Activated naive CD4-positive, alpha-beta T cell treated with Interleukin-2 at 50 U/mL for 16 hours (primary cell): ENCODE measurements around the gene GRIN1.

ENCODE experiments used
- DNase-seq: peaks from one replicate; pipeline ENCODE4 v3.0.0-alpha.2; 2020

Gene GRIN1

DNA sequence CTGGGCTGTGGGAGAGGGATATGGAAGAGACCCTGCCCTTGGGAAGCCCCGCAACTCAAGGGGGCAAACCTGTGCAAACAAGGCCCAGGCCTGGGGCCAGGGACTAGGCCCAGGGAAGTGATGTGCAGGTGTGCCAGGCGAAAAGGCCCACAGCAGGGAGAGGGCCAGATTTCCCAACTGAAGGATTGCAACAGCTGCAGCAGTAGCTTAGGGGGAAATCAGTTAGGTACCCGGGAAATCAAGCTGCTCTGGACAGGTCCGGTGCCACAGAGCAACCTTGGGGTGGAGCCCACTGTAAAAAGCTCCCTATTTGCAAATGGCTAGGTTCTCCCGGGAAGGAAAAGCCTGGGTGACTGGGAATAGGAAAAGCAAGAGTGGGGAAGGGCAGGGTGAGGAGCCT, 10.4 kb downstream of the GRIN1 start:
- no peak for DNase-seq

DNA sequence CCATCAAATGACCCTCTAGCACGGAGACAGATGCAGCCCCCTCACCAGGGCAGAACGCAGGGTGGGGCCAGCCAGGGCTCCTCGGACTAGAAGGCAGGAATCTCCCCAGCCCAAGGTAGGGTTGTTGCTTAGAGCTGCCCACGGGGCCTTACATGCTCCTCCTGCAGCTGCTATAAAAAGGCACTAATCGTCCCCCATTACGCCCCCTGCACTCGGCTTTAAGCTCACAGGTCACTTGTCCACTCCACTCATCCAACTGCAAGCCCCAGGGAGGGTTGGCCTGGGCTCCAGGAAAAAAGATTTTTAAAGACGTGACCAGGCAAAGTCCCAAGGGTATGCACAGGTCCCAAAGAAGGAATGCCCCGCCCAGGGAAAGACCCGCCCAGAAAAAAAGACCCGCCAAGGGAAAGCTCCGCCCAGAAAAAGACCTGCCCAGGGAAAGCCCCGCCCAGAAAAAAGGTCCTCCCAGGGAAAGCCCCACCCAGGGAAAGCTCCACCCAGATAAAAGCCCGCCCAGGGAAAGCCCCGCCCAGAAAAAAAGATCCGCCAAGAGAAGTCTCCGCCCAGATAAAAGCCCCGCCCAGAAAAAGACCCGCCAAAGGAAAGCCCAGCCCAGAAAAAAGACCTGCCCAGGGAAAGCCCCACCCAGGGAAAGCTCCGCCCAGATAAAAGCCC, 11.1 kb downstream of the GRIN1 start:
- no peak for DNase-seq

DNA sequence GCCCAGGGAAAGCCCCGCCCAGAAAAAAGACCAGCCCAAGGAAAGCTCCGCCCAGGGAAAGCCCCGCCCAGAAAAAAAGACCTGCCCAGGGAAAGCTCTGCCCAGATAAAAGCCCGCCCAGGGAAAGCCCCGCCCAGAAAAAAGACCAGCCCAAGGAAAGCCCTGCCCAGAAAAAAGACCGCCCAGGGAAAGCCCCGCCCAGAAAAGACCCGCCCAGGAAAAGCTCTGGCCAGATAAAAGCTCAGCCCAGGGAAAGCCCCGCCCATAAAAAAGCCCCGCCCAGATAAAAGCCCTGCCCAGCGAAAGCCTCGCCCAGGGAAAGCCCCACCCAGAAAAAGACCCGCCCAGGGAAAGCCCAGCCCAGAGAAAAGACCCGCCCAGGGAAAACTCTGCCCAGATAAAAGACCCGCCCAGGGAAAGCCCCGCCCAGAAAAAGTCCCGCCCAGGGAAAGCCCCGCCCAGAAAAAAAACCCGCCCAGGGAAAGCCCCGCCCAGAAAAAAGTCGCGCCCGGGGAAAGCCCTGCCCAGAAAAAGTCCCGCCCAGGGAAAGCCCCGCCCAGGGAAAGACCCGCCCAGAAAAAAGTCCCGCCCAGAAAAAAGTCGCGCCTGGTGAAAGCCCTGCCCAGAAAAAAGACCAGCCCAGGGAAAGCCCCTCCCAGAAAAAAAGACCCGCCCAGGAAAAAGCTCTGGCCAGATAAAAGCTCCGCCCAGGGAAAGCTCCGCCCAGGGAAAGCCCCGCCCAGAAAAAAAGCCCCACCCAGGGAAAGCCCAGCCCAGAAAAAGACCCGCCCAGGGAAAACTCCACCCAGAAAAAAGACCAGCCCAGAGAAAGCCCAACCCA, 11.9 kb downstream of the GRIN1 start:
- DNase-seq: peak; percentile 40

DNA sequence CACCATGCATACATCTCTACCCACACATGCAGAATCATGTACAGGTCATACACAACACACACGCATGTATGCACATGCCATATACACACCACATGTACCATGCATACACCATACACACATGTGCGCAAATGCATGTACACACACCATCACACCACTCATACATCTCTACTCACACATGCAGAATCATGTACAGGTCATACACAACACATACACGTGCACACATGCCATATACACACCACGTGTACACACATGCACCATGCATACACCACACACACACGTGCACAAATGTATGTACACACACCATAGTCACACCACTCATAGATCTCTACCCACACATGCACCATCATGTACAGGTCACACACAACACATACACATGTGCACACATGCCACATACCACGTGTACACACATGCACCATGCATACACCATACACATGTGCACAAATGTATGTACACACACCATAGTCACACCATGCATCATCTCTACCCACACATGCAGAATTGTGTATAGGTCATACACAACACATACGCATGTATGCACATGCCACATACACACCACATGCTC, 14.0 kb downstream of the GRIN1 start:
- DNase-seq: no peak

DNA sequence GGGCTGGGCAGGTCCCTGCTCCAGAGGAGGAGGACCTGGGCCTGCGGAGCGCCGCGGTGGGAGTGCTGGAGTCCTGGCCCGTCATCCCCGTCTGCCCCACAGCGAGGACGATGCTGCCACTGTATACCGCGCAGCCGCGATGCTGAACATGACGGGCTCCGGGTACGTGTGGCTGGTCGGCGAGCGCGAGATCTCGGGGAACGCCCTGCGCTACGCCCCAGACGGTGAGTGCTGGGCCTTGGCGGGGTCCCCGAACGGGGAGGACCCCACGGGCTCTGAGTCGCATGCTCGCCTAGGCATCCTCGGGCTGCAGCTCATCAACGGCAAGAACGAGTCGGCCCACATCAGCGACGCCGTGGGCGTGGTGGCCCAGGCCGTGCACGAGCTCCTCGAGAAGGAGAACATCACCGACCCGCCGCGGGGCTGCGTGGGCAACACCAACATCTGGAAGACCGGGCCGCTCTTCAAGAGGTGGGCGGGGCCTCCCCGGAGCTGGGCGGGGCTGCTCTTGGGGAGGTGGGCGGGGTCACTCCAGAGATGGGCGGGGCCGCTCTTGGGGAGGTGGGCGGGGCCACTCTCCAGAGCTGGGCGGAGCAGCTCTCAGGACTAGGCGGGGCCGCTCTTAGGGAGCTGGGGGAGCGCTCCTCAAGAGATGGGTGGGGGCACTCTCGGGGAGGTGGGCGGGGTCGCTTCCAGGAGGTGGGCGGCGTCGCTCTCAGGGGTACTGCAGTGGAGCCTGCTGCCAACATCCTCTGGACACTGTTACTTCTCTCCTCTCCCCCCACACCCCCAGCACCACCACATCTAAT, 17.8 kb downstream of the GRIN1 start:
- peak; percentile 61 for DNase-seq

DNA sequence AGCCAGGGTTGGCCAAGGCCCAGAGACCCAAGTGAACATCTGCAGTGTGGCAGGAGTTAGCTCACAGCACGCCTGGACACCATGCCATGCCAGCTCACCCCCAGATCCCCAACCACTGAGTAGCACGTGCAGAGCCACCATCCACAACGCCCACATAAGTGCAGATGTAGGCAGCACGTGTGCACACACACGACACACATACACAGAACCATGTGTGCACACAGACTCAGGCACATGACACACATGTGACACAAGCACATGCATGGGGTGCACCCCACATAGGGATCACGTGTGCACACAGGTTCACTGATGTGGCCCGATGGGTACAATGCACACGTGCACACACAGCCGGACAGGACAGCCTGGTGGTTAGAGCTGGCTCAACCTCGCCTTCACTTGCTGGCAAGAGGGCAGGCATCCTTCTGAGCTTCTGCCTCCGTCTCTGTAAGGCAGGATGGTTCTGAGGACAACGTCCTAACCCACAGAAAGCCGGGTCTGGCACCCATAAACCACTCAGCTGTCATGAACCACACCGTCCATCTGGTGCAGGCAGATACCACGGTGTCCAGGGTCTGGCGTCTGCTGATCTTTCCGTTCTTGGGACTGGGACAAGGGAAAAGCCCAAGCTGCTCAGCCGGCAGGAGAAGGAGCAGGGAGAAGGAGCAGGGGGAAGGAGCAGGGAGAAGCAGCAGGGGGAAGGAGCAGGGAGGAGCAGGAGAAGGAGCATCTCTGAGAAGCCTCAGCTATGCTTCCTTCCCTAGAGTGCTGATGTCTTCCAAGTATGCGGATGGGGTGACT, 18.9 kb downstream of the GRIN1 start:
- DNase-seq: no peak

DNA sequence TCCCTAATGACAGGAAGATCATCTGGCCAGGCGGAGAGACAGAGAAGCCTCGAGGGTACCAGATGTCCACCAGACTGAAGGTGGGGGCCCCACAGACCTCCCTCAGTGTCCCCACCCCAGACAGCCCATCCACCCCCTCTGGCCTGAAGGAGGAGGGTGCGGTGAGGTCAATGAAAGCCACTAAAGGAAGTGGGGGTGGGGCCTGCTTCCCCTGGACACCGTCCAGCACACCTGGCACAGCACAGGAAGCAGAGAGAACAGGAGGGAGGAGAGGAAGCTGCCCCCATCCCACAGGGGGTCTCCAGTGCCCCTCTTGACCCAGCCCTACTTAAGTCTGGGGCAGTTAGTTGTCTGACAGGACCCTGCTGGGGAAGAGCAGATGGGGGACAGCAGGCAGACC, 19.7 kb downstream of the GRIN1 start:
- DNase-seq: no peak

DNA sequence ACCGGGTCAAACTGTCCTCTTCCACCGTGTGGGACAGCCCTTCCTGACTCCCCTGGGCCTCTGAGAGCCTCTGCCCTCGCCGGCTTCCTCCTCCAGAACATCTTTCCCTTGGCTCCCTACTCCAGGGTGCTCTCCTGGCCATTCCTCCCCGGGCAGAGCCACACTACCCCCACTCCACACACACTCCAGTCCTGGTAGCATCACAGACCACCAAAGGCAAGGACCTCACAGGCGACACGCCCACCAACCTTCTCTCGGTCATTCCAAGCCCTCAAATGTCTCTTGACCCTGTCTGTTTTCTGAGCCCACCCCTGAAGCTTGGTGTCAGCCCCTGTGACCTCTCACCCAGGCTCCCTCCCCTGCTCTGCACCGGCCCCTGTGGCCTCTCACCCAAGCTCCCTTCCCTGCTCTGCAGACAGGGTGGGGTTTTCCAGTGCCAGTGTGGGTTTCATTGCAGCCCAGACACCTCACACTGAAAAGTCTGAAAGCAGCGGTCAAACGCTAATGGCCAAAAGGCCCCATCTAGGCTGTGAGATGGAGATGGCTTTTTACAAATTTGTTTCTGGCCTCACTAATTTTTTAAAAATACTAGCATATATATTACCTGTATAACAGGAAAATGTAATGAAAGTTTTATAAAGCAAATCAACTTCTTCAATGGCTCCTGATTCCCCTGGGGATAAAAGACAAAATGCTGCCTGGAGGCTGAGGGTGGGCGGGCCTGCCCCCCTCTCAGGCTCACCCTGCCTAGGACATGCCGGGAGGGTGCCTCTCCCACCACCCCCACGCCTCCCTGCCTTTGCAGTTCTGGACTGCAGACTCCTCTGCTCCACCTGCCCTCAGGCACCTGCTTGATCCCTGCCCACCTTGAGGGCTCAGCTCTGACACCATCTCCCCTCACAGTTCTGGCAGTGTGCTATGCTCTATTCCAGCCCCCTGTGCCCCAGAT, 20.4 kb downstream of the GRIN1 start:
- no peak for DNase-seq

DNA sequence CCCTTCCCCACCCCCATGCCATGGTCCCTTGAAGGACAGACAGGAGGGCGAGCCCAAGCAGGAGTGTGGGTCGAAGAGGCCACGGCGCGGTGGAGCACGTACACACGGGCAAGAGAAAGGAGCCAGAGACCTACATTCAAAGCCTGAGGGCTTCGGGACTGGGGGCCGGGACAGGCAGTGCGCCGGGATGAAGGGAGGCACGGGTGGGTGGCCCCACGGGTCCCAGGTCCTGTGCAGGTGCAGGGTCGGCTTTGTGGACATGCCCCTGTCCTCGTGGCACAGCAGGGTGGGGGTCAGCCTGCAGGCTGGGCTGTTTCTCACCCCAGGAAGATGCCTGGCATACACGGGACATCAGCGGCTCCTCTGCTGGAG, 21.1 kb downstream of the GRIN1 start:
- DNase-seq: no peak

DNA sequence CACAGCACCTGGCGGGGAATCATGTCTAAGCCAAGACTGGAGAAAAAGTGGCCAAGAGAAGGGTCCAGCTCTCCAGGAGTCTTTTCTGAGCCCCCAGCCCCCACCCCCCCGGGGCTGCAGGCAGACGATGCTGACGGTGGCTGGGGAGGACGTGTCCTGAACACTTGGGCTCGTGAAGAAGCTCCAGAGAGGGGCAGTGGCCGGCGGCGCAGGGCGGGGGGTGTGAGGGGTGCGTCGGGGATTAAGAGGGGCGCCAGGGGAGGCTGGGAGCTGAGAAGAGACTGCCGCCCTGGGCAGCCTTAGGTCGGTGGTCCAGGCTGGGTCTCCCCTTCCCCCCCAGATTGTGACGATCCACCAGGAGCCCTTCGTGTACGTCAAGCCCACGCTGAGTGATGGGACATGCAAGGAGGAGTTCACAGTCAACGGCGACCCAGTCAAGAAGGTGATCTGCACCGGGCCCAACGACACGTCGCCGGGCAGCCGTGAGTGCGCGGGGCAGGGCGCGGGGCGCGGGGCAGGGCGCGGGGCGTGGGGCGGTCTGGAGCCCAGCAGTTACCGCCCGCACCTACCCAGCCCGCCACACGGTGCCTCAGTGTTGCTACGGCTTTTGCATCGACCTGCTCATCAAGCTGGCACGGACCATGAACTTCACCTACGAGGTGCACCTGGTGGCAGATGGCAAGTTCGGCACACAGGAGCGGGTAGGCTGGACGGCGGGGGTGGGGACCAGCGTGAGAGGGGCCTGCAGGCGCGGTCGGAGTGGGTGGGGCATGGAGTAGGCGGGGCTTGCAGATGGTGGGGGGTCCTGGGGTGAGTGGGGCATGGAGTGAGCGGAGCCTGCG, 22.0 kb downstream of the GRIN1 start:
- DNase-seq: no peak

DNA sequence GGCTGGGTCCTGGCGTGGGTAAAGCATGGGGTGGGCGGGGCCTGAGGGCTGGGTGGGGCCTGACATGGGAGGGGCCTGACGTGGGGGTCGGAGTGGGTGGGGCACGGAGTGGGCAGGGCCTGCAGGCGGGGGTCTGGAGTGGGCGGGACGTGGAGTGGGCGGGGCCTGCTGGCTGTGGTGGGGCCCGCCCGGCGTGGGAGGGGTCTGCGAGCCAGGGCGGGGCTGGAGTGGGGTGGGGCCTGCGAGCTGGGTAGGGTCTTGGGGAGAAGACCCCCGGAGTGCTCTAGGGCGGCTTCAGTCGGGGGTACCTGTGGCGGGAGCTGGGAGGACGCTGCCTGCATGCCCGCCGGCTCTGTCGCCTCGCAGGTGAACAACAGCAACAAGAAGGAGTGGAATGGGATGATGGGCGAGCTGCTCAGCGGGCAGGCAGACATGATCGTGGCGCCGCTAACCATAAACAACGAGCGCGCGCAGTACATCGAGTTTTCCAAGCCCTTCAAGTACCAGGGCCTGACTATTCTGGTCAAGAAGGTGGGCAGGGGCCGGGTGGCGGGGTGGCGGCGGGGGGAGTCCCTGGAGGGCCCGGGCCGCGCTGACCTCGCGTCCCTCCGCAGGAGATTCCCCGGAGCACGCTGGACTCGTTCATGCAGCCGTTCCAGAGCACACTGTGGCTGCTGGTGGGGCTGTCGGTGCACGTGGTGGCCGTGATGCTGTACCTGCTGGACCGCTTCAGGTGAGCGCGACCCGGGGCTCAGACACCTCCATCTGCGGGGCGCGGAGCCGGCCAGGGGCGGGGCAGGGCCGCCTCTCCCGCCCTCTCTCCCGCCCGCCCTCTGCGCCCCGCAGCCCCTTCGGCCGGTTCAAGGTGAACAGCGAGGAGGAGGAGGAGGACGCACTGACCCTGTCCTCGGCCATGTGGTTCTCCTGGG, 22.9 kb downstream of the GRIN1 start:
- no peak for DNase-seq

DNA sequence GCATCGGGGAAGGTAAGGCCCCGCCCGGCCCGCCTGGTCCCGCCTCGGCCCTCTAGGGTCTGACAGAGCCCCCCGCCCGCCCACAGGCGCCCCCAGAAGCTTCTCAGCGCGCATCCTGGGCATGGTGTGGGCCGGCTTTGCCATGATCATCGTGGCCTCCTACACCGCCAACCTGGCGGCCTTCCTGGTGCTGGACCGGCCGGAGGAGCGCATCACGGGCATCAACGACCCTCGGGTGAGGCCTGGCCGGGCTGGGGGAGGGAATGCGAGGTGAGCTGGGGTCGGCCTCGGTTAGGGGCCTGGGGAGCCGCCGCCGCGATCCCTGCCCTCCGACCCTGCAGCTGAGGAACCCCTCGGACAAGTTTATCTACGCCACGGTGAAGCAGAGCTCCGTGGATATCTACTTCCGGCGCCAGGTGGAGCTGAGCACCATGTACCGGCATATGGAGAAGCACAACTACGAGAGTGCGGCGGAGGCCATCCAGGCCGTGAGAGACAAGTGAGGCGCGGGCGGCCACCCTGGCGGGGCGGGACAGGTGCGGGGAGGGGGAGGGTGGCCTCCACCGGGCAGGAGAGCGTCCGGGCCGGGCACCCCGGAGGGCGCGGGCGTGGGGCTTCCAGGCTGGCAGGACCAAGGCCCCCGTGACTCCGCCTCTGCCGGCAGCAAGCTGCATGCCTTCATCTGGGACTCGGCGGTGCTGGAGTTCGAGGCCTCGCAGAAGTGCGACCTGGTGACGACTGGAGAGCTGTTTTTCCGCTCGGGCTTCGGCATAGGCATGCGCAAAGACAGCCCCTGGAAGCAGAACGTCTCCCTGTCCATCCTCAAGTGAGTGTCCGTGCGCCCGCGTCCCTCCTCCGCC, 23.8 kb downstream of the GRIN1 start:
- peak; percentile 10 for DNase-seq

DNA sequence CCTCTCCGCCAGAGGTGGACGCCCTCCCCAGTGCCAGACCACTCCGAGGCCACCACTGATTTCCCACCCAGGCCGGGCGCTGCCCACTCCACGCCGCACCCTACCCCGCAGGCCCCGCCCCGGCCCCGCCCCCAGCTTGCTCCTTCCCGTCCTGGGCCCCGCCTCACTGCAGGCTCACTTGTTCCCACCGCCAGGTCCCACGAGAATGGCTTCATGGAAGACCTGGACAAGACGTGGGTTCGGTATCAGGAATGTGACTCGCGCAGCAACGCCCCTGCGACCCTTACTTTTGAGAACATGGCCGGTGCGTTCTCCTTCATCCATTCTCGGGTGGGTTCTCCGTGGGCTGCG, 24.4 kb downstream of the GRIN1 start:
- DNase-seq: no peak

DNA sequence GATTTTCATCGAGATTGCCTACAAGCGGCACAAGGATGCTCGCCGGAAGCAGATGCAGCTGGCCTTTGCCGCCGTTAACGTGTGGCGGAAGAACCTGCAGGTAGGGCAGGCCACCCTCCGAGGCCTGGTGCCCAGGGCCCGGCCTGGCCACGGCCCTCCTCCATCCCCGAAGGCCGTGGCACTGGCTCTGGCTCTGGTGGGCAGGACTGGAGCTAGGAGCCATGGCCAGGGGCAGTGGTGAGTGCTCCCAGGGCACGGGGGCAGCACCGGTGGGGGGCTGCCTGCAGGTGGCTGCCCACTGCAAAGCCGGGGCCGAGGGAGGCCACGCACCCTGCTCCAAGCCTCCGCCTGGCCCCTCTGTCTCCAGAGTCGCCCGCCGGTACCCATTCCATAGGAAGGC, 24.9 kb downstream of the GRIN1 start:
- no peak for DNase-seq

DNA sequence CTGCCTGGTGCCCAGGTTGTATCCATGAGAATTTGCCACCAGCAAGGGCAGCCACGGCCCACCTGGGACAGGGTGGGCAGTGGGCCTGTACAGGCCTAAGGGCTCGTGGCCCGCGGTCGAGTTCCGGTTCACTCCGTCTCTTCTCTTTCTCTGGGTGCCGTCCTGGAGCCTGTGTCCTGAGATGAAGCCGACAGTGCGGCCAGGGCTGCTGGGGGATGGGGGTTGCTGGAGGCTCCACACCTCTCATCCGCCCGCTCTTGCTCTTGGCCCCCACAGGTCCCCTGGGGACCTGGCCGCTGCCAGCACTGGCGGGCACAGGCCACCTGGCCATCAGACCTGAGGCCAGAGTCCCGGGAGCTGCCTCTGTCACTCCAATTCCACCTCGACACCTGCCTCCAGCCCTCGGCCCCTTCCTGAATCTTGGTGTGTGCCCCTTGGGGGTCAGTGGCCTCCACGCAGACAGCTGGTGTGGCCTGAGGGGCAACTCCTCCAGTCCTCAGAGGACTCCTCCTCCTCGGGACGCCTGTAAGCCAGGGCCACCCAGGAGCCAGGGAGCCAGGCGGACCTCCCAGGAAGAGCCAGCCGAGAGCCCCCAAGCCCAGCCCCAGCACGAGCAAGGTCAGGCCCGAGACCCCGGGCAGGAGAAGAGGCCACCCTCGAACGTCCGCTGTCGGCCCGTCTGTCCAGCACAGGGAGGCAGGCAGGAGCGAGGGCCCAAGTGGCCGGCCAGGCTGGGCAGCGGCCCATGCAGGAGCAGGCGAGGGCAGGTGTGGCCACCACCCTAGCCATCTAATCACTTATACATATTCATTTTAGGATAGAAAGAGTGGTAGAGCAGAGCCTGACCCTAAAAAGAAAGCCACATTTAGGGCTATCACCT, 25.7 kb downstream of the GRIN1 start:
- no peak for DNase-seq

DNA sequence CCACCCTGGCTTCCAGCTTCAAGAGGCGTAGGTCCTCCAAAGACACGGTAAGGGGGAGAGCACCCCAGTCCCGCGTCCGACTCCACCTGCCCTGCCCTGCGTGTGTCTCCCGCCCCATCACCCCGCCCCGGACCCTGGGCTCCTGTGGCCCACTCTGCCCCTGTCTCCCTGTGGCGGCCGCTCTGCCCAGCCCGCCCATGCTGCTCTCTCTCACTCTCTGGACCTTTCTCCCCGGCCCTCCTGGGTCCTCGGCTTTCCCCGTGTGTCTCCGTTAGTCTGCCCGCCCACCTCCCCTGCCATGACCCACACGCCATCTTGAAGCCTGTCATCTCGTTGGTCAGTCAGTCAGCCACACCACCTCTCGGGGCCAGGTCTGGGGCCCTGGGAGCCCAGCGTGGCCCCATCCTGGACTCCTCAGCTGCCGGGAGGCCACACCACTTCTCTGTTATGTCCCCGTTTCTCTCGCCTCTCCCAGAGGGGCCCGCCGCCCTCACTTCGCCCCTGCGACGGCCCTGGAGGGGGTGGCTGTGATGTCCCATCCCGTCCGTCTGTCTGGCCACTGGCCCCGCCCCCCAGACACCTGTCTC, 26.4 kb downstream of the GRIN1 start:
- no peak for DNase-seq
